Measurements from ENCODE around the gene CEP128.

DNA sequence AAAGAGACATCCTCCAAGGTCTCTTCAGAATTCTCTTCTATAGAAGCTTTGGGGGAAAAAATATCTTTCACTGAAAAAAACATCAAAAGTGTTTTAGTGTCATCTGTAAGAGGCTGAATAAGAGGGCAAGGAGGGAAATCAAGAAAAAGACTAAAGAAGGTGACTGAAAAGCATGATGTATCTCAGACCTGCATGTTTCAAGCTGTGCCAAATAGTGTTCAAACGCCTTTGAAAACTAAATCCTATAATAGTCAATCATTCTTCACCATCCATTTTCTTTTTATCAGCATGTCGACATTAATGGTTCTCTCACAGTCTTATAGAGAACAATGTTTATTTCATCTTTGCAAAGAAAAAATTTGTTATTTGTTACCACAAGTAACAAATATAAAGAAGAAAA is 94.5 kb downstream of the CEP128 start:
- TF ChIP-seq, protein P1, sequence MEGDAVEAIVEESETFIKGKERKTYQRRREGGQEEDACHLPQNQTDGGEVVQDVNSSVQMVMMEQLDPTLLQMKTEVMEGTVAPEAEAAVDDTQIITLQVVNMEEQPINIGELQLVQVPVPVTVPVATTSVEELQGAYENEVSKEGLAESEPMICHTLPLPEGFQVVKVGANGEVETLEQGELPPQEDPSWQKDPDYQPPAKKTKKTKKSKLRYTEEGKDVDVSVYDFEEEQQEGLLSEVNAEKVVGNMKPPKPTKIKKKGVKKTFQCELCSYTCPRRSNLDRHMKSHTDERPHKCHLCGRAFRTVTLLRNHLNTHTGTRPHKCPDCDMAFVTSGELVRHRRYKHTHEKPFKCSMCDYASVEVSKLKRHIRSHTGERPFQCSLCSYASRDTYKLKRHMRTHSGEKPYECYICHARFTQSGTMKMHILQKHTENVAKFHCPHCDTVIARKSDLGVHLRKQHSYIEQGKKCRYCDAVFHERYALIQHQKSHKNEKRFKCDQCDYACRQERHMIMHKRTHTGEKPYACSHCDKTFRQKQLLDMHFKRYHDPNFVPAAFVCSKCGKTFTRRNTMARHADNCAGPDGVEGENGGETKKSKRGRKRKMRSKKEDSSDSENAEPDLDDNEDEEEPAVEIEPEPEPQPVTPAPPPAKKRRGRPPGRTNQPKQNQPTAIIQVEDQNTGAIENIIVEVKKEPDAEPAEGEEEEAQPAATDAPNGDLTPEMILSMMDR (IDR thresholded peaks at IDR 0.05; ENCODE audit: low read depth, low read length, poor library complexity, severe bottlenecking): no peak
- TF ChIP-seq EZH2phosphoT487 (IDR thresholded peaks at IDR 0.05; ENCODE audit: borderline replicate concordance, low read length): no peak
